ENCODE results near the gene MCEE. TPM values are rescaled to one million over a fixed set of nuclear protein-coding genes. Genes with fewer than 3 reads are reported as not detected.
"Not testable (repeated sequence)": the region's sequence is repeated elsewhere in the genome, so short reads cannot be mapped to it uniquely, and the experiment has no call there.

MCEE gene
- total RNA-seq, 1 donor from 2014 or later: 24.7 TPM

DNA sequence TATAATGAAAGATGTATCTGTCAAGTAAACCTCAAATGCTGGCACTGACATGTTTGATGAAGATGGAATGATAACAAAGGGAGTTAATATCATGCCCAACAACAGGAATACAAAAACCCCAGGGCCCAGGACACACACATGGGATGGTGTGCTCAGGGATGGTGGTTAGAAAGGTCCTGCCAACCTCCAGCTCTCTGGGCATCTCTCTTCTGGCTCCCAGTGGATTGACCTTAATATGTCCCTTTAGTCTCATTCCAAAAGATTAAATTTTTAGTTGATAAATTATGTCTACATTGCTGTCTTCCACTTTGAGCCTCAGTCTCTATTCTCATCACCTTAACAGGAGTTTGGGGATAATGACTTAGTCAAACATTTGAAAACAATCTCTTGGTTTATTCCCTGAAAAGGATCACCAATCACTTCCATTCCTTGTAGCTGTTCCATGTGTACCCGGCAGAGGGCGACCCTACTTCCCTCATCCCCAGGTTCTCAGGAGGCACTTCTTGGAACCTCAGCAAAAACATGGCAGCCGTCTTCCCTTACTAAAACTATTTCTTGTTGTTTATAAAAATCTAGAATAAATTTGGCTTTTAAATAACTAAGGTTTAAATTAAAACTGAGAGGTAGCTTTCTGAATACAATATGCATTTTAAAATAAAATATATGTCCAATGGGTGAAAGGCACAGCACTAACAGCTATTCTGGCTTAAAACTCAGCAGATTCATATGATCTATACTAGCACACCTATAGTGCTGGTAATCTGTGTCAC lies 29.6 kb downstream of the MCEE start:
- peak; percentile 57 for DNase-seq (ENCODE audit: low spot score)
- Histone ChIP-seq H3K4me3 (no peak overlapping the region), H2AFZ (replicated peaks) (peak overlapping the region; percentile 71), H3K4me1 (no peaks in the 10 kb centered on the region), H3K27me3 (no peaks in the 10 kb centered on the region), H4K20me1 (ENCODE audit: low read depth) (no peaks in the 10 kb centered on the region), H3K79me2 (ENCODE audit: low read depth) (no peaks in the 10 kb centered on the region), H3K4me2 (no peak overlapping the region), H3K9me3 (ENCODE audit: low read depth) (no peaks in the 10 kb centered on the region), H3K36me3 (no peaks in the 10 kb centered on the region), H3K27ac (no peak overlapping the region), H3F3A (ENCODE audit: low read depth) (no peaks in the 10 kb centered on the region), H3K9ac (no peak overlapping the region)
- TF ChIP-seq CTCF (IDR thresholded peaks at IDR 0.05): peak; percentile 71
- no peak for TF ChIP-seq EZH2phosphoT487 (IDR thresholded peaks at IDR 0.05)
- Mint-ChIP-seq H3K27ac (no peak overlapping the region), H3K36me3 (no peaks in the 10 kb centered on the region), H3K9me3 (peaks cover 3% of the 10 kb centered on the region), H3K4me1 (no peaks in the 10 kb centered on the region), H3K4me3 (no peak overlapping the region), H3K27me3 (ENCODE audit: insufficient read depth, low read depth) (peaks cover 3% of the 10 kb centered on the region)

DNA sequence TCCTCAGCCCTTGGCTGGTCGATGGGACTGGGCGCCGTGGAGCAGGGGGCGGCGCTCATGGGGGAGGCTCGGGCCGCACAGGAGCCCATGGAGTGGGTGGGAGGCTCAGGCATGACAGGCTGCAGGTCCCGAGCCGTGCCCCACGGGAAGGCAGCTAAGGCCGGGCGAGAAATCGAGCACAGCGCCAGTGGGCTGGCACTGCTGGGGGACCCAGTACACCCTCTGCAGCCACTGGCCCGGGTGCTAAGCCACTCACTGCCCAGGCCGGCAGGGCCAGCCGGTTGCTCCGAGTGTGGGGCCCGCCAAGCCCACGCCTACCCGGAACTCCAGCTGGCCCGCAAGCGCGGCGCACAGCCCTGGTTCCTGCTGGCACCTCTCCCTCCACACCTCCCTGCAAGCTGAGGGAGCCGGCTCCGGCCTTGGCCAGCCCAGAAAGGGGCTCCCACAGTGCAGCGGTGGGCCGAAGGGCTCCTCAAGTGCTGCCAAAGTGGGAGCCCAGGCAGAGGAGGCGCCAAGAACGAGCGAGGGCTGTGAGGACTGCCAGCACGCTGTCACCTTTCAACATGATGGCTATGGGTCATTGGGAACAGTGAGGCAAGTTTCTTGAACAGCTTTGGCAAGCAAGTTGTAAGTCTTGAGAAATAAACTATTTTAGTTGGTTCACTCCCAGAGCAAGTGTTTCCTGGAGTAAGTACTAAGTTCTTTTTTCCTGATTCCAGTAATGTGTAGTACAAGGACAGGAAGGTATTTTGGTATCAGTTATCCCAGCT lies 37.4 kb downstream of the MCEE start:
- H3K9me3 ChIP-seq (ENCODE audit: low read depth); H3K4me3 Mint-ChIP-seq; H3K27ac ChIP-seq; H3K27ac Mint-ChIP-seq; H2AFZ ChIP-seq (replicated peaks); H3K36me3 ChIP-seq; H3K4me2 ChIP-seq; H3K27me3 Mint-ChIP-seq (ENCODE audit: insufficient read depth, low read depth); H3K4me3 ChIP-seq; H3K4me1 Mint-ChIP-seq; DNase-seq (ENCODE audit: low spot score); H3K9ac ChIP-seq; H4K20me1 ChIP-seq (ENCODE audit: low read depth); H3K36me3 Mint-ChIP-seq; H3K4me1 ChIP-seq; H3F3A ChIP-seq (ENCODE audit: low read depth); H3K9me3 Mint-ChIP-seq; H3K79me2 ChIP-seq (ENCODE audit: low read depth): not testable (repeated sequence)
- peaks cover 17% of the 10 kb centered on the region for H3K27me3 ChIP-seq

- not testable (repeated sequence) for H3F3A ChIP-seq (ENCODE audit: low read depth); H3K9ac ChIP-seq; H2AFZ ChIP-seq (replicated peaks); H4K20me1 ChIP-seq (ENCODE audit: low read depth); H3K4me3 ChIP-seq; H3K4me3 Mint-ChIP-seq; DNase-seq (ENCODE audit: low spot score); H3K36me3 Mint-ChIP-seq; H3K36me3 ChIP-seq; H3K27ac Mint-ChIP-seq; H3K79me2 ChIP-seq (ENCODE audit: low read depth); H3K27me3 Mint-ChIP-seq (ENCODE audit: insufficient read depth, low read depth); H3K4me1 ChIP-seq; H3K4me2 ChIP-seq; H3K9me3 Mint-ChIP-seq; H3K9me3 ChIP-seq (ENCODE audit: low read depth); H3K27ac ChIP-seq; H3K4me1 Mint-ChIP-seq
- peaks cover 18% of the 10 kb centered on the region for H3K27me3 ChIP-seq
Observed at GRCh38 chr2:71091808-71092207, 38.2 kb downstream of the MCEE start.

DNA sequence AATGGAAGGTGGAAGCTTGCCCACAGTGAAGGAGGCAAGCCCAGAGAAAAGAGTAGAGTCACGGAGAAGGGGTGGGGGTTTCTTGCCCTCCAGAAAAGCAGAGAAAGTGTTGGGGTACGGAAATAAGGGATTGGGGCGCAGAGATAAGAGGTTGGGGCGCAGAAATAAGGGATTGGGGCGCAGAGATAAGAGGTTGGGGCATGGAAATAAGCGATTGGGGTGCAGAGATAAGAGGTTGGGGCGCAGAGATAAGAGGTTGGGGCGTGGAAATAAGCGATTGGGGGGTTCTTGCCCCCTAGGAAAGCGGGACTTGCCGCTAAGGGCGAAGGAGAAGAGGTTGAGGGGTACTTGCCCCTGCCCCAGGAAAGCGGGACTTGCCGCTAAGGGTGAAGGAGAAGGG lies 40.6 kb downstream of the MCEE start:
- not testable (repeated sequence) for H2AFZ ChIP-seq (replicated peaks); H3K4me2 ChIP-seq; H3K36me3 ChIP-seq; H4K20me1 ChIP-seq (ENCODE audit: low read depth); H3K9me3 Mint-ChIP-seq; H3K9ac ChIP-seq; H3F3A ChIP-seq (ENCODE audit: low read depth); H3K27ac ChIP-seq; H3K4me3 Mint-ChIP-seq; DNase-seq (ENCODE audit: low spot score); H3K27ac Mint-ChIP-seq; H3K36me3 Mint-ChIP-seq; H3K4me3 ChIP-seq; H3K27me3 Mint-ChIP-seq (ENCODE audit: insufficient read depth, low read depth); H3K79me2 ChIP-seq (ENCODE audit: low read depth); H3K4me1 ChIP-seq; H3K4me1 Mint-ChIP-seq; H3K9me3 ChIP-seq (ENCODE audit: low read depth)
- H3K27me3 ChIP-seq: peaks cover 26% of the 10 kb centered on the region

GRCh38 chr2:71085325-71086003 lies 44.6 kb downstream of the MCEE start:
- not testable (repeated sequence) for H3K27ac Mint-ChIP-seq; H3K79me2 ChIP-seq (ENCODE audit: low read depth); H3K36me3 ChIP-seq; H4K20me1 ChIP-seq (ENCODE audit: low read depth); H2AFZ ChIP-seq (replicated peaks); H3K9me3 Mint-ChIP-seq; H3F3A ChIP-seq (ENCODE audit: low read depth); H3K4me2 ChIP-seq; H3K27me3 Mint-ChIP-seq (ENCODE audit: insufficient read depth, low read depth); H3K27ac ChIP-seq; H3K36me3 Mint-ChIP-seq; H3K4me1 ChIP-seq; H3K9me3 ChIP-seq (ENCODE audit: low read depth); H3K9ac ChIP-seq; H3K4me3 Mint-ChIP-seq; H3K4me3 ChIP-seq; DNase-seq (ENCODE audit: low spot score)
- H3K27me3 ChIP-seq: peaks cover 23% of the 10 kb centered on the region
- H3K4me1 Mint-ChIP-seq: peaks cover 11% of the 10 kb centered on the region

DNA sequence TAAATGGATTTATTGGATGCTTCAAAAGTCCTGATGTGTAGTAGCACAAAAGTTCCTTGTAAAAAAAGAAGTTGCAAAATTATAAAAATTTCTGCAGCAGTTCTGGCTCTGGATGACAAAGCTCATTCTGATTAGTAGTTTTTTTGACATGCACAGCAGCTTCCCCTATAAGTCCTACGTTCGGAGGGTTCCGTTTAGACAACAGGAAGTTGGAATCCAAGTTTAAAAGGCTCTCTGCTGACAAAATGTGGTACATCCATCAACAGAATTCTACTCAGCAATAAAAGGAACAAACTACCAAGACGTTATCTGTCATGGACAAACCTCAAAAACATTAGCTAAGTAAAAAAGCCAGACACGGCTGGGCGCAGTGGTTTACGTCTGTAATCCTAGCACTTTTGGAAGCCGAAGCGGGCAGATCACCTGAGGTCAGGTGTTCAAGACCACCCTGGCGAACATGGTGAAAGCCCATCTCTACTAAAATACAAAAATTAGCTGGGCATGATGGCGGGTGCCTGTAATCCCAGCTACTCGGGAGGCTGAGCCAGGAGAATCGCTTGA lies 46.2 kb downstream of the MCEE start:
- not testable (repeated sequence) for H3K4me3 Mint-ChIP-seq; H4K20me1 ChIP-seq (ENCODE audit: low read depth); H3K27me3 ChIP-seq; H3K9me3 Mint-ChIP-seq; DNase-seq (ENCODE audit: low spot score); H3K27ac Mint-ChIP-seq; H3K4me2 ChIP-seq; H3K36me3 ChIP-seq; H3K27me3 Mint-ChIP-seq (ENCODE audit: insufficient read depth, low read depth); H3K9ac ChIP-seq; H3K79me2 ChIP-seq (ENCODE audit: low read depth); H3K36me3 Mint-ChIP-seq; H3K4me1 ChIP-seq; H3K9me3 ChIP-seq (ENCODE audit: low read depth); H3F3A ChIP-seq (ENCODE audit: low read depth); H3K27ac ChIP-seq; H3K4me3 ChIP-seq; H2AFZ ChIP-seq (replicated peaks)
- peaks cover 11% of the 10 kb centered on the region for H3K4me1 Mint-ChIP-seq

DNA sequence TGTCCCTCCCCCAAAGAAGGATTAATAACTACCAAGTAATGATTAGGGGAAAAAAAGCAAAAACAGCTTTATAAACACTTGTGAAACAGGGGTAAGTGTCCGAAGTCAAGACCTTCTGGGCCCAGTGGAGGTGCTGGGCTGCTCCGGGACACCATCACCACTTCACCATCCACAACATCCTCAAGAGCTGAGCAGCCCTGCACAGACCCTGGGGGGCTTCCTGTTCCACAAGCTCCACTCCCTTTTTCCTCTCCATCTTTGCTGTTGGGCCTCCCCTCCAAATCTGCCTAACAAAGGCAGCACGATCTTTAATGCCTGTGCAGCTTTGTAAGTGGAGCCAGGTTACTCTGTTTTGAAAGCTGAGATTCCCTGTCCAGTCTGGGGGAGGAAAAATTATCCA lies 46.7 kb downstream of the MCEE start:
- H3K79me2 ChIP-seq (ENCODE audit: low read depth); H3K4me3 ChIP-seq; H3K4me2 ChIP-seq; H3K27me3 ChIP-seq; H3K4me1 ChIP-seq; H3K36me3 ChIP-seq; H3K9me3 Mint-ChIP-seq; H3F3A ChIP-seq (ENCODE audit: low read depth); H3K9me3 ChIP-seq (ENCODE audit: low read depth); H2AFZ ChIP-seq (replicated peaks); H4K20me1 ChIP-seq (ENCODE audit: low read depth); H3K27me3 Mint-ChIP-seq (ENCODE audit: insufficient read depth, low read depth); H3K27ac Mint-ChIP-seq; H3K36me3 Mint-ChIP-seq; H3K9ac ChIP-seq; DNase-seq (ENCODE audit: low spot score); H3K4me3 Mint-ChIP-seq; H3K27ac ChIP-seq: not testable (repeated sequence)
- H3K4me1 Mint-ChIP-seq: peaks cover 11% of the 10 kb centered on the region
